Astrocyte (in vitro differentiated cells and primary cell): Measurements from ENCODE around the gene GJB4. TPM values are rescaled to one million over a fixed set of nuclear protein-coding genes. Genes with fewer than 3 reads are reported as not detected.
A peak's percentile ranks its signal among the peaks of the same experiment; 100 is the strongest.

Source experiments
- DNase-seq: peaks from one replicate; pipeline ENCODE4 v3.0.0-alpha.2; 2010; ENCODE audit warnings: low read depth
- FAIRE-seq: peaks from 2 replicates; lab custom pipeline; 2011; peaks lifted over from hg19 to GRCh38; lab: Jason Lieb, UNC
- H2AFZ ChIP-seq: 2 replicates; pipeline ENCODE4 v1.6.0; 2012; ENCODE audit warnings: low read depth, low read length, inconsistent platforms
- H3K27ac ChIP-seq: 2 replicates; pipeline ENCODE4 v1.5.1; 2011; ENCODE audit warnings: low read depth, low read length, inconsistent platforms
- H3K27me3 ChIP-seq: 2 replicates; pipeline ENCODE4 v1.6.0; 2011; ENCODE audit warnings: low read length, inconsistent platforms; ENCODE audit not compliant: insufficient read depth
- H3K36me3 ChIP-seq: 2 replicates; pipeline ENCODE4 v1.5.1; 2011; ENCODE audit warnings: low read length, inconsistent platforms; ENCODE audit not compliant: insufficient read depth
- H3K4me1 ChIP-seq: 2 replicates; pipeline ENCODE4 v1.5.1; 2011; ENCODE audit warnings: low read length, inconsistent platforms; ENCODE audit not compliant: insufficient read depth
- H3K4me2 ChIP-seq: 2 replicates; pipeline ENCODE4 v1.6.0; 2012; ENCODE audit warnings: low read length, inconsistent platforms
- H3K4me3 ChIP-seq: 2 replicates; pipeline ENCODE4 v1.5.1; 2011; ENCODE audit warnings: low read depth, mild to moderate bottlenecking, low read length, inconsistent platforms; ENCODE audit not compliant: insufficient read depth
- H3K79me2 ChIP-seq: 2 replicates; pipeline ENCODE4 v1.6.0; 2012; ENCODE audit warnings: mild to moderate bottlenecking, low read length, inconsistent platforms; ENCODE audit not compliant: insufficient read depth
- H3K9ac ChIP-seq: 2 replicates; pipeline ENCODE4 v1.6.0; 2012; ENCODE audit warnings: mild to moderate bottlenecking, low read length, inconsistent platforms
- H3K9me3 ChIP-seq: 2 replicates; pipeline ENCODE4 v1.5.1; 2012; ENCODE audit warnings: low read depth, mild to moderate bottlenecking, low read length, inconsistent platforms; ENCODE audit not compliant: insufficient read depth
- H4K20me1 ChIP-seq: 2 replicates; pipeline ENCODE4 v1.6.0; 2012; ENCODE audit warnings: low read length, inconsistent platforms; ENCODE audit not compliant: insufficient read depth
- H3K27ac Mint-ChIP-seq: one replicate; pipeline ENCODE4 v1.8.0; 2021; ENCODE audit warnings: mild to moderate bottlenecking, mixed read lengths; ENCODE audit not compliant: unreplicated experiment
- H3K27me3 Mint-ChIP-seq: one replicate; pipeline ENCODE4 v1.8.0; 2021; ENCODE audit warnings: low read depth, mixed read lengths; ENCODE audit not compliant: unreplicated experiment
- H3K36me3 Mint-ChIP-seq: one replicate; pipeline ENCODE4 v1.8.0; 2021; ENCODE audit warnings: low read depth, mixed read lengths; ENCODE audit not compliant: unreplicated experiment
- H3K4me1 Mint-ChIP-seq: one replicate; pipeline ENCODE4 v1.8.0; 2021; ENCODE audit warnings: low read depth, mixed read lengths; ENCODE audit not compliant: unreplicated experiment
- H3K4me3 Mint-ChIP-seq: one replicate; pipeline ENCODE4 v1.8.0; 2021; ENCODE audit warnings: mild to moderate bottlenecking, moderate library complexity, mixed read lengths; ENCODE audit not compliant: unreplicated experiment
- H3K9me3 Mint-ChIP-seq: one replicate; pipeline ENCODE4 v1.8.0; 2021; ENCODE audit warnings: mild to moderate bottlenecking, mixed read lengths; ENCODE audit not compliant: unreplicated experiment
- CTCF ChIP-seq: IDR thresholded peaks from 2 replicates; pipeline ENCODE4 v1.5.1; 2011; ENCODE audit warnings: low read depth, mild to moderate bottlenecking, inconsistent platforms, low read length, moderate library complexity; ENCODE audit not compliant: insufficient read depth
- EZH2 ChIP-seq: IDR thresholded peaks from 2 replicates; pipeline ENCODE4 v1.6.1; 2012; ENCODE audit warnings: mild to moderate bottlenecking, low read length, inconsistent platforms; ENCODE audit not compliant: insufficient read depth
- total RNA-seq: library from RNA; stranded (reverse); gene quantifications from 2 replicates; pipeline ENCODE4 v1.2.1, GENCODE V29; 2021

The GJB4 gene
- total RNA-seq, 1 donor from 2014 or later, result not detected

- H2AFZ ChIP-seq, result no peak within 1 kb of the TSS
- no peaks in the 10 kb centered on the region for H3K4me1 ChIP-seq
- H3K4me2 ChIP-seq, result peak within 1 kb of the TSS; percentile 44
- H4K20me1 ChIP-seq, result no peaks in the 10 kb centered on the region
- FAIRE-seq (no peak), DNase-seq (no peak)
- no peak within 1 kb of the TSS for H3K27ac ChIP-seq
- peaks cover 19% of the 10 kb centered on the region for H3K27me3 ChIP-seq
- no peaks in the 10 kb centered on the region for H3K36me3 ChIP-seq
- H3K4me3 Mint-ChIP-seq, result no peak within 1 kb of the TSS
- no peaks in the 10 kb centered on the region for H3K79me2 ChIP-seq
- no peak within 1 kb of the TSS for H3K9ac ChIP-seq
- no peaks in the 10 kb centered on the region for H3K9me3 ChIP-seq
- H3K36me3 Mint-ChIP-seq, result peaks cover 14% of the 10 kb centered on the region
- no peak within 1 kb of the TSS for H3K27ac Mint-ChIP-seq
- no peak within 1 kb of the TSS for H3K4me3 ChIP-seq
- peaks cover 78% of the 10 kb centered on the region for H3K27me3 Mint-ChIP-seq
- peaks cover 9% of the 10 kb centered on the region for H3K9me3 Mint-ChIP-seq
- H3K4me1 Mint-ChIP-seq, result peaks cover 2% of the 10 kb centered on the region
- TF ChIP-seq EZH2 (peak; percentile 92), CTCF (no peak)
These were observed 33.6 kb downstream of the GJB4 start, which contains the start of gene GJA4 for GRCh38 chr1:34792868-34793727. GJA4 (plus strand) TSS chr1:34792999; CDS start chr1:34794214, 1,215 bp downstream.

- Mint-ChIP-seq H3K4me1 (no peaks in the 10 kb centered on the region), H3K27me3 (peaks cover 83% of the 10 kb centered on the region), H3K36me3 (peaks cover 15% of the 10 kb centered on the region), H3K9me3 (peaks cover 9% of the 10 kb centered on the region), H3K4me3 (no peak overlapping the region), H3K27ac (no peak overlapping the region)
- no peak for FAIRE-seq
- Histone ChIP-seq H3K9me3 (no peaks in the 10 kb centered on the region), H3K36me3 (no peaks in the 10 kb centered on the region), H2AFZ (no peak overlapping the region), H3K4me1 (no peaks in the 10 kb centered on the region), H3K27ac (no peak overlapping the region), H3K4me3 (no peak overlapping the region), H3K27me3 (peaks cover 19% of the 10 kb centered on the region), H4K20me1 (no peaks in the 10 kb centered on the region), H3K79me2 (no peaks in the 10 kb centered on the region), H3K9ac (no peak overlapping the region), H3K4me2 (no peak overlapping the region)
- no peak for TF ChIP-seq EZH2
- TF ChIP-seq CTCF, result no peak
- no peak for DNase-seq
These were observed 34.7 kb downstream of the GJB4 start for GRCh38 chr1:34794001-34794789.
